OCI-LY1 (cell line): Measurements from ENCODE around the gene ROBO1.

Experiments
- EZH2 ChIP-seq: fragments of 200-600 bp; sonication (generic), shearing (Covaris generic); IDR thresholded peaks from 2 replicates; pipeline ENCODE4 v1.8.0; 2017; ENCODE audit warnings: borderline replicate concordance, mixed run types, mild to moderate bottlenecking, antibody characterized with exemption, low read length, moderate library complexity, mixed read lengths
- TF ChIP-seq, protein P1 (sequence below): fragments of 200-600 bp; sonication (generic), shearing (Covaris generic); IDR thresholded peaks from 2 replicates; pipeline ENCODE4 v1.5.1; 2017; ENCODE audit warnings: mild to moderate bottlenecking, antibody characterized with exemption, low read length, moderate library complexity, mixed read lengths

DNA sequence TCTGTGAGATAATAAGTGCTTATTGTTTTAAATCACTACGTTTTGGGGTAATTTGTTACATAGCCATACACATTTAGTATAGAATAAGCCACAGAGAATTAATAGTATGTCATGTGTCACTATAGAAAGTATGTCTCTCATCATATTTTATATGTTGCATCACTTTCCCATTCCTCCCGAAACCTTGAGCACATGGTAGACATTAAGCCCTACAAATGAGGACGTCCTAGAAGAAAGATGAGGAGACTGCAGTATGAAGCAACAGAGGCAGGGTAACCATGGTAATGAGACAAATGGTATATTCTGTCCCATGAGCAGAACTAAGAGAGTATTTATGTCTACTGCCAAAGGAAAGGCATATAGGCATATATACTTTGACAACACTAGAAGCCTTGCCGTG, 720.2 kb downstream of the ROBO1 start:
- TF ChIP-seq, protein P1, sequence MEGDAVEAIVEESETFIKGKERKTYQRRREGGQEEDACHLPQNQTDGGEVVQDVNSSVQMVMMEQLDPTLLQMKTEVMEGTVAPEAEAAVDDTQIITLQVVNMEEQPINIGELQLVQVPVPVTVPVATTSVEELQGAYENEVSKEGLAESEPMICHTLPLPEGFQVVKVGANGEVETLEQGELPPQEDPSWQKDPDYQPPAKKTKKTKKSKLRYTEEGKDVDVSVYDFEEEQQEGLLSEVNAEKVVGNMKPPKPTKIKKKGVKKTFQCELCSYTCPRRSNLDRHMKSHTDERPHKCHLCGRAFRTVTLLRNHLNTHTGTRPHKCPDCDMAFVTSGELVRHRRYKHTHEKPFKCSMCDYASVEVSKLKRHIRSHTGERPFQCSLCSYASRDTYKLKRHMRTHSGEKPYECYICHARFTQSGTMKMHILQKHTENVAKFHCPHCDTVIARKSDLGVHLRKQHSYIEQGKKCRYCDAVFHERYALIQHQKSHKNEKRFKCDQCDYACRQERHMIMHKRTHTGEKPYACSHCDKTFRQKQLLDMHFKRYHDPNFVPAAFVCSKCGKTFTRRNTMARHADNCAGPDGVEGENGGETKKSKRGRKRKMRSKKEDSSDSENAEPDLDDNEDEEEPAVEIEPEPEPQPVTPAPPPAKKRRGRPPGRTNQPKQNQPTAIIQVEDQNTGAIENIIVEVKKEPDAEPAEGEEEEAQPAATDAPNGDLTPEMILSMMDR, result no peak
- no peak for TF ChIP-seq EZH2
